HG03025 (cell line): Measurements from ENCODE around the gene TTC12.

ENCODE experiments used
- ATAC-seq: cut with Tn5 transposase; IDR thresholded peaks from one replicate; pipeline ENCODE4 v1.9.1; 2021; ENCODE audit warnings: mild to moderate bottlenecking, moderate library complexity; ENCODE audit not compliant: unreplicated experiment, low FRiP score

Gene TTC12

GRCh38 chr11:113397212-113397611 lies 82.8 kb downstream of the TTC12 start:
- no peak for ATAC-seq

GRCh38 chr11:113397821-113398220 lies 83.4 kb downstream of the TTC12 start:
- no peak for ATAC-seq

GRCh38 chr11:113398669-113399430 lies 84.5 kb downstream of the TTC12 start:
- ATAC-seq, result no peak

DNA sequence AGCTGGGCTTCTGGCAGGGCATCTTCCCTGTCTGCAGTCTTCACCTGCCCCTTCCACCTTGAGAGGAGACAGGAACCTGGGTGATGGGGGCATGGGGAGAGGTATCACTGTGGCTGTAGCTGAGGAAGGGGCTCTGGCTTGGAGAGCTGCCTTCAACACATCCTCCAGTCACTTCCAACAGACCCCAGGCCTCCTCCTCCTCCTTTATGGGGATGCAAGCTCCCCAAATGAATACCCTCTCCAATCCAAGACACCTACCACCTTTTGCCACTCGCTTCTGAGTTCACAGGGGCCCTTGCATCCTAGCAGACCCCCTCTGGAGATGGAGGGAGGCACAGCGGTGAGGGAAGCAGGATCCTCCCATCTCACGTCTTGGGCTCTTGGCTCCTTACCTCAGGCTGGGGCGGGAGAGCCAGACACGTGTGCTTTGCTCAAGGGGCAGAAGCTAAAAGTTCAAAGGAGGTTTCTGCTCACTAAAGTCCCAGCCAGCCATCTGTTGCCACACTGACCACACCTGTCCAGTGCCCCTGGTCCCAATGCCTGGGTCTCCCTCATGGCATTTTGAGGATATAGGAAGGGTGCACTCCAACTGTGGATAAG lies 86.3 kb downstream of the TTC12 start:
- no peak for ATAC-seq

GRCh38 chr11:113401718-113402117 lies 87.3 kb downstream of the TTC12 start:
- ATAC-seq, result no peak

DNA sequence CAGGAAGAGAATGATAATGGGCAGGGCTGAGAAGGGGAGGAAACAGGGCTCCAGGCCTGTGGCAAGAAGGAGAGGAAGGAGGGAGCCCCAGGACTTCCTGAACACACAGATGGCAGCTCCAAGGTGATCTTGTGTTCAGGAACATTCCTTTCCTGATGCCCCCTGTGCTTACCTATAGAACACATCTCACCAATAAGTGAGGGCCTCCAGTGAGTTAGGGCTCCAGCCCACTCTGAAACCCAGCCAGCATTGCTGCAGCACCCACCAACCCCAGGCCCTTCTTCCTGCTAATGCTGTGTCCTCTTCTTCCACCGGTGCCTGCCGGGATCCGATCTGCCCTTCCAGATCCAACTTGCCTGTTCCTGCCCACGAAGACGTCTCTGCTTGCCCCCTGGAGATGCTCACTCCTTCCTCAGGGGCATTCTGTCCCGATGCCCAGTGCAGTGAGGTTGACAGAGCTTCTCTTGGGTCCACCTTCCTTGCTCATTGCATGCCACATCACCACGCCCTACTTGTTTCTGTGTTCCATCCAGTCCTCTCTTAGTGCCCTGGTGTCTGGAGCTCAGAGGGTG lies 90.6 kb downstream of the TTC12 start:
- ATAC-seq, result no peak

- ATAC-seq, result no peak
These were observed 91.5 kb downstream of the TTC12 start for GRCh38 chr11:113405724-113406478.

DNA sequence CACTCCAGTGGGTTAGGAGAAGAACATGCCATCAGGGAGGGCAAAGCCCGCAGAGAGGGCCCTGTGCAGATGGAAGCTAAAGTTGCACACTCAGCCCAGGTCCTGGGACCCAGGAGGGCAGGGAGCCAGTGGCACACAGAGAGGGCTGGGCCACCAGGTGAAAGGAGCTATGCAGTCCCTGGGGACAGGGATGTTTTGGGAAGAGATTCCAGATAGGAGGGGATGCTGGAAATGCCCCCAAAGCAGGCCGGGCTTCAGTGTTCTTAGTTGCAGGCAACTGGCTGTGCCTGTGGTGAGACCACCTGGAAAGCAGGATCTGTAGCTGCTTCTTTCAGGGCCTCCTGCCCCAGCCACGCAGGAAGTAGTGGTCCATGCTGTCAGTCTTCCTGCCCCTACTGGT lies 92.8 kb downstream of the TTC12 start:
- no peak for ATAC-seq

- ATAC-seq, result no peak
These were observed 93.8 kb downstream of the TTC12 start for GRCh38 chr11:113408206-113408605.

- no peak for ATAC-seq
These were observed 94.5 kb downstream of the TTC12 start for GRCh38 chr11:113408887-113409286.

DNA sequence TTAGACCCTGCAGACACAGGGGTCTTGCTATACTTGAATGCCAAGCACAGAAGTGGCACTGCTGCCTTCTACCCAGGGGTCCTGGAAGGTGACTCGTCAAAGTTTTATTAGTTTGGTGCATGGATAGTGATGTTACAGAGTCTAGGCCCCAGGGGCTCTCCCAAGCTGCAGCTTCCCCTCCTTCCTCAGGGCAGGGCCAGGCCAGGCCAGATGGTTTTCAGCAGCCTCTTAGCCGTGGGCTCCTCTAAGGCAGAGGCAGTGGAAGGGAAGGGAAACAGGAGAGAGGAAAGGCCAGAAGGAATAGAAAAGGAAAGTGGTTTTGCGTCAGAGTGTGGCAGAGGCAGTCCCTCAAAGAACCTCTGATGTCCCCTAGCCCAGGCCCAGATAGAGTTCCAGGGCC lies 95.1 kb downstream of the TTC12 start:
- ATAC-seq, result no peak

- no peak for ATAC-seq
These were observed 96.2 kb downstream of the TTC12 start for GRCh38 chr11:113410414-113411135.

- no peak for ATAC-seq
These were observed 97.2 kb downstream of the TTC12 start for GRCh38 chr11:113411536-113411935.

- ATAC-seq, result no peak
These were observed 98.3 kb downstream of the TTC12 start for GRCh38 chr11:113412675-113413074.

DNA sequence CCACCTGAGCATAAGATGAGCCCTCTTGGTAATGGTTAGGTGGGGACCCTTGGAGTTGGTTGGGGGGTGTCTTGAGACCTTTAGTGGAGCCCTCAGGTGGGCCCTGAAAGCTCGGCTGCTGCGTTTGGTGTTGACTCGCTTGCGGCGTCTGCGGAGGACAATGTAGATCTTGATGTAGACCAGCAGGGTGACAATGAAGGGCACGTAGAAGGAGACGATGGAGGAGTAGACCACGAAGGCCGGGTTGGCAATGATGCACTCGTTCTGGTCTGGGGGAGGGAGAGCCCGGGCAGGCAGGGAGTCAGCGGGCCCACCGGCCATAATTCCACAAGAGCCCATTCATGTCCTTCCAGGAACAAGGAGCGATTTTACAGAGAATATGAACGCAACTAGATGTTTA lies 101.0 kb downstream of the TTC12 start:
- no peak for ATAC-seq
